ENCODE measurements around the gene PELI1. TPM values are rescaled to one million over a fixed set of nuclear protein-coding genes. Genes with fewer than 3 reads are reported as not detected.

PELI1 gene
- total and polyA plus RNA-seq, 2 experiments from 2014 or later, result 30.5 to 62.9 TPM

- peaks cover 11% of the 10 kb centered on the region for H3K4me1 ChIP-seq (ENCODE audit: insufficient read depth)
- no peak overlapping the region for H2AFZ ChIP-seq
- H4K20me1 ChIP-seq (ENCODE audit: insufficient read depth, poor library complexity, severe bottlenecking), result peaks cover 31% of the 10 kb centered on the region
- no peaks in the 10 kb centered on the region for H3K36me3 ChIP-seq (replicated peaks; ENCODE audit: insufficient read depth, low read depth)
- no peak overlapping the region for H3K27ac ChIP-seq
- peak overlapping the region; percentile 74 for H3K4me2 ChIP-seq
- H3K9me3 ChIP-seq (ENCODE audit: low read depth), result no peaks in the 10 kb centered on the region
- TF ChIP-seq EZH2 (IDR thresholded peaks at IDR 0.05; ENCODE audit: borderline replicate concordance) (no peak), EZH2phosphoT487 (IDR thresholded peaks at IDR 0.05; ENCODE audit: low read depth, severe bottlenecking, unreplicated experiment) (no peak), CTCF (IDR thresholded peaks at IDR 0.05; ENCODE audit: poor library complexity) (no peak)
- H3K27me3 ChIP-seq, result no peaks in the 10 kb centered on the region
- peak overlapping the region; percentile 74 for H3K4me3 ChIP-seq
- no peak for DNase-seq (ENCODE audit: low spot score)
- peaks cover 80% of the 10 kb centered on the region for H3K79me2 ChIP-seq
- no peaks in the 10 kb centered on the region for H3K9me2 ChIP-seq (replicated peaks; ENCODE audit: insufficient read depth)
Measured at GRCh38 chr2:64140665-64141200, 3.5 kb downstream of the PELI1 start.

- 88% methylated on average over 2 of the region's 2 CpGs for WGBS (ENCODE audit: low lambda C conversion rate, missing lambda C conversion rate)
- Histone ChIP-seq H3K4me1 (ENCODE audit: insufficient read depth) (peaks cover 11% of the 10 kb centered on the region), H3K27me3 (no peaks in the 10 kb centered on the region), H2AFZ (no peak overlapping the region), H3K4me3 (no peak overlapping the region), H3K27ac (no peak overlapping the region), H4K20me1 (ENCODE audit: insufficient read depth, poor library complexity, severe bottlenecking) (peaks cover 37% of the 10 kb centered on the region), H3K4me2 (peak overlapping the region; percentile 74), H3K79me2 (peaks cover 87% of the 10 kb centered on the region), H3K9me3 (ENCODE audit: low read depth) (no peaks in the 10 kb centered on the region), H3K9me2 (replicated peaks; ENCODE audit: insufficient read depth) (no peaks in the 10 kb centered on the region), H3K36me3 (replicated peaks; ENCODE audit: insufficient read depth, low read depth) (no peaks in the 10 kb centered on the region)
- TF ChIP-seq EZH2 (IDR thresholded peaks at IDR 0.05; ENCODE audit: borderline replicate concordance), result no peak
- no peak for TF ChIP-seq CTCF (IDR thresholded peaks at IDR 0.05; ENCODE audit: poor library complexity)
- no peak for TF ChIP-seq EZH2phosphoT487 (IDR thresholded peaks at IDR 0.05; ENCODE audit: low read depth, severe bottlenecking, unreplicated experiment)
- DNase-seq (ENCODE audit: low spot score), result no peak
Measured at GRCh38 chr2:64139956-64140355, 4.3 kb downstream of the PELI1 start.

- H2AFZ ChIP-seq, result no peak overlapping the region
- H4K20me1 ChIP-seq (ENCODE audit: insufficient read depth, poor library complexity, severe bottlenecking), result peaks cover 44% of the 10 kb centered on the region
- no peak overlapping the region for H3K27ac ChIP-seq
- no peaks in the 10 kb centered on the region for H3K9me3 ChIP-seq (ENCODE audit: low read depth)
- H3K4me2 ChIP-seq, result no peak overlapping the region
- no peak for DNase-seq (ENCODE audit: low spot score)
- no peaks in the 10 kb centered on the region for H3K36me3 ChIP-seq (replicated peaks; ENCODE audit: insufficient read depth, low read depth)
- peaks cover 25% of the 10 kb centered on the region for H3K4me1 ChIP-seq (ENCODE audit: insufficient read depth)
- peaks cover 100% of the 10 kb centered on the region for H3K79me2 ChIP-seq
- H3K4me3 ChIP-seq, result no peak overlapping the region
- TF ChIP-seq EZH2phosphoT487 (IDR thresholded peaks at IDR 0.05; ENCODE audit: low read depth, severe bottlenecking, unreplicated experiment) (no peak), EZH2 (IDR thresholded peaks at IDR 0.05; ENCODE audit: borderline replicate concordance) (no peak), CTCF (IDR thresholded peaks at IDR 0.05; ENCODE audit: poor library complexity) (no peak)
- no peaks in the 10 kb centered on the region for H3K9me2 ChIP-seq (replicated peaks; ENCODE audit: insufficient read depth)
- no peaks in the 10 kb centered on the region for H3K27me3 ChIP-seq
- 92% methylated on average over 3 of the region's 3 CpGs for WGBS (ENCODE audit: low lambda C conversion rate, missing lambda C conversion rate)
Measured at GRCh38 chr2:64137996-64138395, 6.2 kb downstream of the PELI1 start.

GRCh38 chr2:64137567-64137966 is 6.7 kb downstream of the PELI1 start:
- Histone ChIP-seq H3K4me3 (no peak overlapping the region), H3K27ac (no peak overlapping the region), H3K9me3 (ENCODE audit: low read depth) (no peaks in the 10 kb centered on the region), H4K20me1 (ENCODE audit: insufficient read depth, poor library complexity, severe bottlenecking) (peaks cover 43% of the 10 kb centered on the region), H3K36me3 (replicated peaks; ENCODE audit: insufficient read depth, low read depth) (no peaks in the 10 kb centered on the region), H3K27me3 (no peaks in the 10 kb centered on the region), H3K9me2 (replicated peaks; ENCODE audit: insufficient read depth) (no peaks in the 10 kb centered on the region), H3K79me2 (peaks cover 100% of the 10 kb centered on the region), H2AFZ (no peak overlapping the region), H3K4me1 (ENCODE audit: insufficient read depth) (peaks cover 25% of the 10 kb centered on the region), H3K4me2 (no peak overlapping the region)
- DNase-seq (ENCODE audit: low spot score), result no peak
- 74% methylated on average over 3 of the region's 3 CpGs for WGBS (ENCODE audit: low lambda C conversion rate, missing lambda C conversion rate)
- no peak for TF ChIP-seq CTCF (IDR thresholded peaks at IDR 0.05; ENCODE audit: poor library complexity)
- TF ChIP-seq EZH2phosphoT487 (IDR thresholded peaks at IDR 0.05; ENCODE audit: low read depth, severe bottlenecking, unreplicated experiment), result no peak
- TF ChIP-seq EZH2 (IDR thresholded peaks at IDR 0.05; ENCODE audit: borderline replicate concordance), result no peak

Measured in hepatocyte (in vitro differentiated cells).